HG03039 (cell line): Measurements from ENCODE around the gene GDPD4.

Source experiments
- ATAC-seq: cut with Tn5 transposase; IDR thresholded peaks from one replicate; pipeline ENCODE4 v1.9.1; 2021; ENCODE audit warnings: mild to moderate bottlenecking, moderate library complexity; ENCODE audit not compliant: unreplicated experiment

GDPD4 gene

DNA sequence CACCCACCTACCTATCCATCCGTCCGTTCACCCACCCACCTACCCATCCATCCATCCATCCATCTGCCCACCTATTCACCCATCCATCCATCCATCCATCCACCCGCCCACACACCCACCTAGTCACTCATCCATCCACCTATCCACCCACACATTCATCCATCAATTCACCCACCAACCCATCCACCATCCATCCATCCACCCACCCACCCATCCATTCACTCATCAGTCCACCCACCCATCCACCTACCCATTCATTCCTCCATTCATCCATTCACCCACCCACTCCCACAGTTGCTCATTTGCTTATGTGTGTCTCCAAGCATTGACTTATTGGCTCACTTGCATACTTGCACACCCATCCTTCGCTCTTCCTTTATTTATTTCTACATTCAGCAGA, 123.3 kb downstream of the GDPD4 start:
- no peak for ATAC-seq

DNA sequence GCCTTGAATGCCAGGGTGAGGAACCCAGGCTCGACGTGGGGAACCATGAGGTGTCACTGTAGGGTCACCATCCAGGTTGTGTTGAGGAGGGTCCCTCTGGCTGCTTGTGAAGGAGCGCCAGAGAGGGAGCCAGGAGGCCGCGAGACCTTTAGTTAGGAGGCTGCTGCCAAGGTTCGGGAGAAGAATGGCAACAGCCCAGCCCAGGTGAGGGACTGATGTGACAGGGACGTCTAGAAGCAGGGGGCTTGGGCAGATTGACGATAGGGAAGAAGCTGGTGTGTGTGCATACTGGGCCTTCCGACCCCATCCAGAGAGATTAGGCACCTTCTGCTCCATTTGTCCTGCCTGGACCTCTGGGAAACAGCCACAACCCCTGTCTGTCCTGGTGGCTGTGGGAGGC, 124.5 kb downstream of the GDPD4 start:
- no peak for ATAC-seq

DNA sequence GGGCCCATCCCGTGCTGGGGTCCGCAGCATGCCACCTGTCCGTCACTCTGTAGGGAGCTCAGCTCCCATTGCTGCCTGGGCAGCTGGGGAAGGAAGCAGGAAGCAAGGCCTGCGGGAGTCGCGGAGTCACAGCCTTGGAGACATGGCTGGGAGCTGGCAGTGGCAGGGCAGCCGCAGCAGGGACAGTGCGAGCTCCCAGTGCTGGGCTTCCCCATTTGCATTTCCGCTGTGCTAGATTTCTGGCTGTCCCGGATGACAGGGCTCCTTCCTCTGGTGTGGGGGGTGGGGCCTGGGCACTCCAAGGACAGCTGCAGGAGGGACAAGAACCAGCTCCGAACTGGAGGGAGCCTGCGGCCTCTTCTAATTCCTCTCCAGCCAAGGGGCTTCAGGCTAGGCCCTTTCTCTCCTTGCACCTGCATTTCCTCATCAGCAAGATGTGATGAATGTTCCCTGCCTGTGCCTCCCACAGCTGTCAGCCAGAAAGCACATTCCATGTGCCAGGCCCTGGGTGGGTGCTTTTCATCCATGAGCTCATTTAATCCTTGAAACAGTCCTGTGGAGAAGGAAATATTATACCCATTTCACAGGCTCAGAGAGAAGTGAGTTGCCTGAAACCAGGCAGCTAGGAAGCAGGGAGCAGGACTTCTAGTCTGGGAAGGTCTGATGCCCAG, 125.5 kb downstream of the GDPD4 start:
- ATAC-seq, result no peak

DNA sequence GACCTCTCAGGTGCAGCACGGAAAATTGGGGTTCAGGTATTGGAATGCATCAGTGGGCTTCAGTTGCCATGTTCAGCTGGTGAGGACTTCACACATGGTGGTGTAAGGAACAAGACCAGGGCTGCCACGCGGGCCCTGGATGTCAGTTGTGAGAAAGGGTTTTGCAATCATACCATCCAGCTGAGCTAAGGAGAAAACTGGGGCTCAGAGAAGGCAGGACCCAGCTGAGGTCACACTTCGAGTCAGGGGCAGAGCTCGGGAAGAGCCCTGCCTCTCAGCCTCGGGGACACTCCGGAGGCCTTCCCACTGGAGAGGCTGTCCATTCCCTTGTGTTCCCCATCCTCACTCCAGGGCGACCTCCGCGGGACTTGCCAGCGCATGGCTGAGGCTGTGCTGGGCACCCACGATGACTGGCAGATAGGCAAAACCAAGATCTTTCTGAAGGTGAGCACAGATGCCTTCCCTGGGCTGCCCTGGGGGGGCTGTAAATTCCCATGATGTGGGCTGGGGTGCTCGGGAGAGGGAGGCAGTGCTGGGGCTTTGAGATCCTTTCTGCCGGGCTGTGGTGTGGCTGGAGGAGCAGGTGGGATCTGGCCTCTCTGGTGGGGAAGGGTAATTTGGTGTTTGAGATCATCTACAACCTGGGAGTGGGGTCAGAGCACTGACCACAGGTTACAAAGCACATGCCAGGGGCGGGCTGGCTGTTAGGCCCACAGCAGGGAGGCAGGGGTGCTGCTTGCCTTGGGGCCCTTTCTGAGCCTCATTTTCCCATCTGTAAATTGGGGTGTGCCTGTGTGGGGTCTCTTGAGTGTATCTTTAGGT, 126.3 kb downstream of the GDPD4 start:
- no peak for ATAC-seq

GRCh38 chr11:77174559-77174958, 126.9 kb downstream of the GDPD4 start:
- ATAC-seq, result no peak

DNA sequence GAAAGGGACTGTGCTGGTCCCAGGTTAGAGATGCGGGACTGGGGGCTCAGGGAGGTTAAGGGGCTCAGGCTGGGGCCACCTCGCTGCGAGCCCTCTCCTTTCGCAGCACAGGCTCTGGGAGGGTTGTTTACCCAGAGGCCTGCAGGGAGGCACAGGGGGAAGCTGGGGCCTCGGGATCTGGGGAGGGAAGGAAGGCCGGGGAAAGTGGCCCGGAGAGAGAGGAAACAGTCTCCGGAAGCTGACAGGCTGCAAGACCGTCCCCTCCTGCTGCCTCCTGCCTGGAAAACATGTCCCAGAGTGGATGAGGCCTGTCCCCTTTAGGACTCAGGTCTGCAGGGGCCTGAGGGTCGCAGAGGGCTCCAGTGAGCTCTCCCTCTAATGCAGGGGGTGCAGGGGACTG, 128.0 kb downstream of the GDPD4 start:
- no peak for ATAC-seq

GRCh38 chr11:77172666-77172982, 128.9 kb downstream of the GDPD4 start:
- no peak for ATAC-seq

GRCh38 chr11:77171885-77172665, 129.4 kb downstream of the GDPD4 start:
- no peak for ATAC-seq

GRCh38 chr11:77171254-77171653, 130.2 kb downstream of the GDPD4 start:
- ATAC-seq, result no peak

GRCh38 chr11:77170107-77170506, 131.4 kb downstream of the GDPD4 start:
- no peak for ATAC-seq

- ATAC-seq, result no peak
Measured at GRCh38 chr11:77167791-77168190, 133.7 kb downstream of the GDPD4 start.

DNA sequence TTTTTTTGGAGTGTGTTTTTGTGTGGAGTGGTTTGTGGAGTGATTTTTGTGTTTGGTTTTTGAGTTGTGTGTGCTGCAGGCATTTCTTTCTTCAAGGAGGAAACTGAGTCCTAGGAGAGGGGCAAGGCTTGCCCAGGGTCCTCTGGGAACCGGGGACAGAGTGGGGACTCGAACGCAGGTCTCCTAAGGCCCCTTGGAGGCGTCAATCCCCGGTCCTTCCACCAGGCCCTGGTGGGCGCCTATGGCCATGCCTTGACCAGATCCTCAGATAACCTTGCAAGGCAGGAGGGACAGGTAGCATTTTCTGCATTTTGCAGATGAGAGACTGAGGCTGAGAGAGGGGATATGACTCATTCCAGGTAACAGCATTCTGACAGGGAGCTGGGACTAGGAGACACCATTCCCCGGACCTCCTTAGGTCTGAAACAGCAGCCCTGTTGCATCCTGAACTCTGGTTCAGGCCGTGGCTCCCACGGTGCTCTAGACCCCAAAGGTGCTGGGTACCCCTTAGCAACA, 134.3 kb downstream of the GDPD4 start:
- ATAC-seq, result no peak
